K562 (cell line): ENCODE measurements around the gene SRL. TPM values are rescaled to one million over a fixed set of nuclear protein-coding genes. Genes with fewer than 3 reads are reported as not detected.

Experiments
- ADNP ChIP-seq: fragments of 200-800 bp; sonication (Bioruptor generic); IDR thresholded peaks from 2 replicates; pipeline ENCODE4 v1.6.1; 2016; ENCODE audit warnings: missing genetic modification characterization, missing compliant biosample characterization
- ARID1B ChIP-seq: fragments of 450-650 bp; IDR thresholded peaks from 2 replicates; pipeline ENCODE4 v1.6.1; 2016; ENCODE audit warnings: antibody characterized with exemption, mild to moderate bottlenecking, inconsistent platforms
- ATF1 ChIP-seq, 2 experiments: fragments of 450-650 bp in 1 of 2; IDR thresholded peaks; 2 replicates each; pipeline ENCODE4 v1.6.1; 2016; ENCODE audit warnings: missing compliant biosample characterization in 1 of 2, missing genetic modification characterization in 1 of 2
- BRD4 ChIP-seq: fragments of 200-600 bp; sonication (generic); IDR thresholded peaks from 2 replicates; pipeline ENCODE4 v1.6.1; 2017; ENCODE audit warnings: inconsistent platforms
- CCNT2 ChIP-seq: IDR thresholded peaks from 2 replicates; pipeline ENCODE4 v1.6.1; 2011; ENCODE audit warnings: borderline replicate concordance, low read depth, mild to moderate bottlenecking, moderate library complexity, mixed read lengths, low read length; ENCODE audit not compliant: insufficient read length; ENCODE audit errors: extremely low read depth
- CTBP1 ChIP-seq: fragments of 450-650 bp; IDR thresholded peaks from 2 replicates; pipeline ENCODE4 v1.6.1; 2016; ENCODE audit warnings: borderline replicate concordance
- DDX20 ChIP-seq: fragments of 450-650 bp; IDR thresholded peaks from 2 replicates; pipeline ENCODE4 v1.6.1; 2016; ENCODE audit warnings: missing genetic modification characterization, low read depth, mild to moderate bottlenecking, missing compliant biosample characterization, moderate library complexity
- DLX4 ChIP-seq: fragments of 250-450 bp; sonication (Bioruptor Pico); IDR thresholded peaks from 2 replicates; pipeline ENCODE4 v1.6.1; 2021; ENCODE audit warnings: mild to moderate bottlenecking
- FOXA3 ChIP-seq, 2 experiments: fragments of 450-650 bp in 1 of 2; sonication (generic) in 1 of 2; formaldehyde crosslinking; IDR thresholded peaks in 1 of 2; conservative IDR thresholded peaks in 1 of 2; 2 replicates each; pipeline versions ENCODE4 v1.4.0 to v1.8.0; 2020 to 2022; ENCODE audit warnings: mild to moderate bottlenecking in 2 of 2, missing genetic modification reagents in 1 of 2
- GATAD2B ChIP-seq: fragments of 450-650 bp; IDR thresholded peaks from 2 replicates; pipeline ENCODE4 v1.6.1; 2017; ENCODE audit warnings: mild to moderate bottlenecking, borderline replicate concordance
- GTF2E2 ChIP-seq: fragments of 200-800 bp; sonication (Bioruptor generic); IDR thresholded peaks from 2 replicates; pipeline ENCODE4 v1.6.1; 2016; ENCODE audit warnings: missing genetic modification characterization, missing compliant biosample characterization
- JUND ChIP-seq, 2 experiments: IDR thresholded peaks; 2 replicates in 1 of 2; 3 replicates in 1 of 2; pipeline ENCODE4 v1.6.1; 2011; ENCODE audit warnings: borderline replicate concordance in 2 of 2, low read depth in 2 of 2, low read length in 2 of 2, improper control_type of control experiment in 1 of 2, missing biosample characterization in 1 of 2, missing genetic modification characterization in 1 of 2, missing genetic modification reagents in 1 of 2
- KDM5B ChIP-seq: fragments of 200-600 bp; sonication (generic); IDR thresholded peaks from 2 replicates; pipeline ENCODE4 v1.6.1; 2012; ENCODE audit warnings: low read depth, mild to moderate bottlenecking, moderate library complexity, low read length, control low read depth, inconsistent platforms; ENCODE audit not compliant: insufficient replicate concordance
- MEIS2 ChIP-seq: fragments of 450-650 bp; IDR thresholded peaks from 2 replicates; pipeline ENCODE4 v1.6.1; 2014; ENCODE audit warnings: mild to moderate bottlenecking; ENCODE audit not compliant: partially characterized antibody
- NCOA1 ChIP-seq: fragments of 450-650 bp; IDR thresholded peaks from 2 replicates; pipeline ENCODE4 v1.6.1; 2016; ENCODE audit warnings: low read depth
- PML ChIP-seq: IDR thresholded peaks from 2 replicates; pipeline ENCODE4 v1.6.1; 2012; ENCODE audit warnings: low read length, inconsistent platforms
- POLR3A ChIP-seq: IDR thresholded peaks from 2 replicates; pipeline ENCODE4 v1.6.1; 2011; ENCODE audit warnings: borderline replicate concordance, mild to moderate bottlenecking, moderate library complexity; ENCODE audit not compliant: insufficient read length, insufficient read depth; ENCODE audit errors: extremely low read depth
- PTRF ChIP-seq: fragments of 450-650 bp; IDR thresholded peaks from 2 replicates; pipeline ENCODE4 v1.6.1; 2016; ENCODE audit warnings: mild to moderate bottlenecking, missing genetic modification characterization, missing compliant biosample characterization
- RBFOX2 ChIP-seq: fragments of 200-400 bp; formaldehyde crosslinking; IDR thresholded peaks from 2 replicates; pipeline ENCODE4 v1.6.1; 2017; ENCODE audit warnings: low read depth, mild to moderate bottlenecking, low read length, moderate library complexity
- SNIP1 ChIP-seq: fragments of 450-650 bp; IDR thresholded peaks from 2 replicates; pipeline ENCODE4 v1.7.1; 2017; ENCODE audit warnings: low read depth, mild to moderate bottlenecking
- TARDBP ChIP-seq: fragments of 450-650 bp; IDR thresholded peaks from 2 replicates; pipeline ENCODE4 v1.6.1; 2016
- ZNF445 ChIP-seq: fragments of 250-450 bp; sonication (Bioruptor Pico); IDR thresholded peaks from 2 replicates; pipeline ENCODE4 v1.4.0; 2020; ENCODE audit warnings: low read depth, mild to moderate bottlenecking, moderate library complexity
- ZNF766 ChIP-seq: fragments of 200-800 bp; sonication (Bioruptor generic); conservative IDR thresholded peaks from 2 replicates; pipeline ENCODE4 v1.6.1; 2016; ENCODE audit warnings: missing genetic modification characterization, missing compliant biosample characterization
- polyA plus RNA-seq, 8 experiments: library from polyadenylated mRNA; depleted of rRNA in 4 of 8; stranded (reverse) in 5 of 8; unstranded in 3 of 8; fragments of >200 nt; fragmentation: Nextera tagmentation in 2 of 8; fragmentation: Illumina TruSeq in 1 of 8; extraction: Ambion mirVana in 2 of 8; extraction: Trizol in 1 of 8; gene quantifications; 2 replicates each; pipeline versions ENCODE4 v1.2.1 to v1.2.3, GENCODE V29; 2011 to 2014; ENCODE audit warnings: inconsistent platforms in 1 of 8, missing spikeins in 1 of 8
- total RNA-seq, 7 experiments: library from RNA; depleted of rRNA in 6 of 7; stranded (reverse); fragments of >200 nt in 6 of 7; fragmentation: Illumina TruSeq in 2 of 7; extraction: Trizol in 2 of 7; gene quantifications; 2 replicates each; pipeline versions ENCODE4 v1.2.1 to v1.2.3, GENCODE V29; 2011 to 2021; ENCODE audit warnings: low replicate concordance in 1 of 7
- TF ChIP-seq, protein P1 (sequence below): fragments of 200-400 bp; formaldehyde crosslinking; IDR thresholded peaks from 2 replicates; pipeline ENCODE4 v1.6.1; 2017; ENCODE audit warnings: mild to moderate bottlenecking, low read depth, low read length, moderate library complexity
- TF ChIP-seq, protein P2 (sequence below), 2 experiments: fragments of 450-650 bp in 1 of 2; sonication (generic) in 1 of 2; formaldehyde crosslinking; conservative IDR thresholded peaks; 2 replicates each; pipeline versions ENCODE4 v1.4.0 to v1.8.1; 2020 to 2022; ENCODE audit warnings: mild to moderate bottlenecking in 1 of 2, missing genetic modification reagents in 1 of 2

The SRL gene
- total and polyA plus RNA-seq, 9 of the 15 experiments (the other 6 are each of a cell fraction or from before 2014, with no cell fraction given) = 0.01 TPM; not detected in 8

GRCh38 chr16:4183237-4184037 lies 58.4 kb downstream of the SRL start (continued):
- TF ChIP-seq CCNT2 (peak; percentile 46), KDM5B (peak; percentile 70), ZNF766 (CRISPR knock-in tag) (peak; percentile 37; the same call in 1 of the 2 replicates), GATAD2B (peak; percentile 82), SNIP1 (no peak), FOXA3 (CRISPR knock-in tag; conservative IDR thresholded peaks at IDR 0.05 in 1 of 2, IDR thresholded peaks at IDR 0.05 in 1 of 2) (no peak), JUND (IDR thresholded peaks at IDR 0.05; ENCODE audit: borderline replicate concordance, low read depth, low read length) (peak; percentile 3; the same call in 1 of the 2 replicates), JUND (tag; IDR thresholded peaks at IDR 0.05; ENCODE audit: borderline replicate concordance, low read depth, low read length) (no peak), NCOA1 (peak; percentile 31; the same call in 1 of the 2 replicates), ZNF445 (CRISPR knock-in tag) (no peak), PTRF (tag) (no peak), DLX4 (CRISPR knock-in tag) (no peak), CTBP1 (peak; percentile 97), DDX20 (tag) (no peak), POLR3A (no peak), GTF2E2 (tag) (peak; percentile 60; the same call in 1 of the 2 replicates), PML (peak; percentile 49; the same call in 1 of the 2 replicates), BRD4 (no peak; the same call in 1 of the 2 replicates), ARID1B (no peak), ATF1 (CRISPR knock-in tag; IDR thresholded peaks at IDR 0.05) (no peak), ATF1 (tag; IDR thresholded peaks at IDR 0.05) (peak; percentile 76), TARDBP (no peak), RBFOX2 (peak; percentile 93), MEIS2 (no peak), ADNP (tag) (no peak)
- TF ChIP-seq, protein P1, sequence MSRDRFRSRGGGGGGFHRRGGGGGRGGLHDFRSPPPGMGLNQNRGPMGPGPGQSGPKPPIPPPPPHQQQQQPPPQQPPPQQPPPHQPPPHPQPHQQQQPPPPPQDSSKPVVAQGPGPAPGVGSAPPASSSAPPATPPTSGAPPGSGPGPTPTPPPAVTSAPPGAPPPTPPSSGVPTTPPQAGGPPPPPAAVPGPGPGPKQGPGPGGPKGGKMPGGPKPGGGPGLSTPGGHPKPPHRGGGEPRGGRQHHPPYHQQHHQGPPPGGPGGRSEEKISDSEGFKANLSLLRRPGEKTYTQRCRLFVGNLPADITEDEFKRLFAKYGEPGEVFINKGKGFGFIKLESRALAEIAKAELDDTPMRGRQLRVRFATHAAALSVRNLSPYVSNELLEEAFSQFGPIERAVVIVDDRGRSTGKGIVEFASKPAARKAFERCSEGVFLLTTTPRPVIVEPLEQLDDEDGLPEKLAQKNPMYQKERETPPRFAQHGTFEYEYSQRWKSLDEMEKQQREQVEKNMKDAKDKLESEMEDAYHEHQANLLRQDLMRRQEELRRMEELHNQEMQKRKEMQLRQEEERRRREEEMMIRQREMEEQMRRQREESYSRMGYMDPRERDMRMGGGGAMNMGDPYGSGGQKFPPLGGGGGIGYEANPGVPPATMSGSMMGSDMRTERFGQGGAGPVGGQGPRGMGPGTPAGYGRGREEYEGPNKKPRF = no peak
- TF ChIP-seq, protein P2, sequence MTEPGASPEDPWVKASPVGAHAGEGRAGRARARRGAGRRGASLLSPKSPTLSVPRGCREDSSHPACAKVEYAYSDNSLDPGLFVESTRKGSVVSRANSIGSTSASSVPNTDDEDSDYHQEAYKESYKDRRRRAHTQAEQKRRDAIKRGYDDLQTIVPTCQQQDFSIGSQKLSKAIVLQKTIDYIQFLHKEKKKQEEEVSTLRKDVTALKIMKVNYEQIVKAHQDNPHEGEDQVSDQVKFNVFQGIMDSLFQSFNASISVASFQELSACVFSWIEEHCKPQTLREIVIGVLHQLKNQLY (CRISPR knock-in tag; conservative IDR thresholded peaks at IDR 0.05) = no peak
